Right kidney (tissue), 9 donors: ENCODE data around the gene TBL3.
"Not testable (repeated sequence)": the region's sequence is repeated elsewhere in the genome, so short reads cannot be mapped to it uniquely, and the experiment has no call there.

Experiments used
- DNase-seq: peaks from one replicate; pipeline ENCODE4 v3.0.0-alpha.2; 2016
- long read RNA-seq, 8 donors: transcript quantifications; one replicate each; lab custom pipeline, GENCODE V29; 2026

The TBL3 gene
- long read RNA-seq, donor 1, full-length matches to known transcripts = 2 of 2 reads
- long read RNA-seq, donor 1, partial matches to known transcripts = 0 of 2 reads
- long read RNA-seq, donor 1, other reads (novel, unspliced or antisense) = 0 of 2 reads
- long read RNA-seq, donor 2, full-length matches to known transcripts = 6 of 6 reads
- long read RNA-seq, donor 2, partial matches to known transcripts = 0 of 6 reads
- long read RNA-seq, donor 2, other reads (novel, unspliced or antisense) = 0 of 6 reads
- long read RNA-seq, donor 3, full-length matches to known transcripts = 4 of 4 reads
- long read RNA-seq, donor 3, partial matches to known transcripts = 0 of 4 reads
- long read RNA-seq, donor 3, other reads (novel, unspliced or antisense) = 0 of 4 reads
- long read RNA-seq, donor 4, full-length matches to known transcripts = 1 of 1 reads
- long read RNA-seq, donor 4, partial matches to known transcripts = 0 of 1 reads
- long read RNA-seq, donor 4, other reads (novel, unspliced or antisense) = 0 of 1 reads
- long read RNA-seq, donor 5, full-length matches to known transcripts = 5 of 5 reads
- long read RNA-seq, donor 5, partial matches to known transcripts = 0 of 5 reads
- long read RNA-seq, donor 5, other reads (novel, unspliced or antisense) = 0 of 5 reads
- long read RNA-seq, donor 6, full-length matches to known transcripts = 3 of 3 reads
- long read RNA-seq, donor 6, partial matches to known transcripts = 0 of 3 reads
- long read RNA-seq, donor 6, other reads (novel, unspliced or antisense) = 0 of 3 reads
- long read RNA-seq, donor 7 = 0 reads
- long read RNA-seq, donor 8, full-length matches to known transcripts = 3 of 3 reads
- long read RNA-seq, donor 8, partial matches to known transcripts = 0 of 3 reads
- long read RNA-seq, donor 8, other reads (novel, unspliced or antisense) = 0 of 3 reads

DNA sequence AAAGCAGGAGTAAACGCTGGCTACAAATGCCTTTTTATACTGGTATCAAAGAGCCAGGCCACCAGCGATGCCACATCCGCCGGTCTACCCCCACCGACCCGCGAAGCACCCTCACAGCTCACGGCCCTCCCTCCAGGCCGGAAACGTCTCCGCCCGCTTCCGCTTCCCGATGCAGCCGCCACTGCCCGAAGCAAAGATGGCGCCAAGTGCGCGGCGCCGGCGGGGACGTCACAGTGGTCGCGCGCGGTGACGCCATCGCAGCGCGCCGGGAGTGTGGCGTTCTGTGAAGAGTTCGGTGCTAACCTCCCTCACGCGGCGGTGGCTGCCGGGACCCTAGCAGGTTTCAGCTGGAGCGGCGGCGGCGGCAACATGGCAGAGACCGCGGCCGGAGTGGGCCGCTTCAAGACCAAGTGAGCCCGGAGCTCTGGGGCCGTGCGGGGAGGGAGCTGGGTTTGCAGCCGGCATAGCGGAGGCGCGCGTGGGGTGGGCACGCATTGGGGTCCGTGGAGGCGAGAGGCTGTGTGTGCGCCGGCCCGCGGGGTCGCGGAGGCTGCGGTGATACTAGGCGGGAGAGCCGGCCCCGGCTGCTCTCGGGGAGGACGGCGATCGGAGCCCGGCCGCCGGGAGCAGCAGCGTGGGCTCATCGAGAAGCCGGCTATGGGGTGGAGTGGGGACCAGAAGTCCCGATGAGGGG, at the start of gene TBL3:
Gene TBL3 (plus strand): TSS at position 258 of the 694 bp plus-strand sequence. CDS start 112 bp downstream, at position 370.
- DNase-seq = peak; percentile 95

DNA sequence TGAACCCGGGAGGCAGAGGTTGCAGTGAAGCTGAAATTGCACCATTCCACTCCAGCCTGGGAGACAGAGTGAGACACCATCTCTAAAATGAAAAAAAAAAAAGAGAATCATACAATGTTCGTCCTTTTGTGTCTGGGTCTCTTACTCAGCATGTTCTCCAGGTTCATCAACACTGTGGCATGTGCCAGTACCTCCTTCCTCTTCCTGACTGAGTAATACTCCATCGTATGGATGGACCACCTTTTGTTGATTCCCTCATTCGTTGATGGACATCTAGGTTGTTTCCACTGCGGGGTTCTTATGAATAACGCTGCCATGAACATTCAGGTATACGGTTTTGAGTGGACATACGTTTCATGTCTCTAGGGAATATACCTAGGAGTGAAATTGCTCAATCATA, 49.5 kb upstream of the TBL3 start:
- DNase-seq = no peak

DNA sequence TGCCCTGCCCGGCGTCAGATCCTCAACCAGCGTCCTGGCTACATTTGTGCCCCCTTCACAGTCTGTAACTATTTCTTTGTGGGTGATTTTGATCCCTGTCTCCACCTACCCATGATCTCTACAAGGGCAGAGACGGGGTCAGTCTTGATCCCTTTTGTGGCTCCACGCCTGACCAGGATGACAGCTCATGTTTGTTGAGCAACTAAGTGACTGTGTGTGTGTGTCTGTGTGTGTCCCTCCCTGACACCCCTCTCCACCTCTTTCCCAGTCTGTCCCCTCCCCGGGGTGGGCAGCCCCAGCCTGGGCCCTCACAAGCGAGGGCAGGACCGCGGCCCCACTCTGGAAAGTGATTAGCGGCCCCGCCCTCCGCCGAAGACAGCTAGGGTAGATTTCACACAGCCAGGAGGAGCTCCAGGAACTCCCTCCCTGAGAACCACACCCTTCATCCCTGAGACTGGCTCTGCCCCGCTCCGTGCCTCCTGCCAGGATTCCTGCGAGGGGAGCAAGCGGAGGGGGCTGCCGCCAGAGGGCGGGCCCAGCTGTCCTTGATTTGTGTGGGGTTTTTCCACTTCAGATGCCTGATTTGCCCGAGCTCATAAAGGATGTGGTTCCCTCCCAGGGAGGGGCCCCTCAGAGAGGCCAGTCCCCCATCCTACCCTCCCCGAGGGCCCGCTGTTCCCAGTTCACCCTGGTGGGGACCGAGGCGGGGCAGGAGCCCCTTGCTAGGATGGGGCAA, 48.4 kb upstream of the TBL3 start:
- DNase-seq = peak; percentile 47

DNA sequence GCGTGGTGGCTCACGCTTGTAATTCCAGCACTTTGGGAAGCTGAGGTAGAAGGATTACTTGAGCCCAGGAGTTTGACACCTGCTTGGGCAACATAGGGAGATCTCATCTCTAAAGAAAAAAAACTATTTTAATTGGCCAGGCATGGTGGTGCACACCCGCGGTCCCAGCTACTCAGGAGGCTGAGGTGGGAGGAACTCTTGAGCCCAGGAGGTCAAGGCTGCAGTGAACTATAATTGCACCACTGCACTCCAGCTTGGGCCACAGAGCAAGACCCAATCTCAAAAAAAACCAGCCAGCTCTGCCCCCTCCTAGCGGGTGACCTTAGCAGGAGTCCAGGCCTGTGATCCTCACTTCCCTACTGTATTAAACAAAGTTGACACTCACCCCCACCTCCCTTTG, 47.8 kb upstream of the TBL3 start:
- DNase-seq = no peak

DNA sequence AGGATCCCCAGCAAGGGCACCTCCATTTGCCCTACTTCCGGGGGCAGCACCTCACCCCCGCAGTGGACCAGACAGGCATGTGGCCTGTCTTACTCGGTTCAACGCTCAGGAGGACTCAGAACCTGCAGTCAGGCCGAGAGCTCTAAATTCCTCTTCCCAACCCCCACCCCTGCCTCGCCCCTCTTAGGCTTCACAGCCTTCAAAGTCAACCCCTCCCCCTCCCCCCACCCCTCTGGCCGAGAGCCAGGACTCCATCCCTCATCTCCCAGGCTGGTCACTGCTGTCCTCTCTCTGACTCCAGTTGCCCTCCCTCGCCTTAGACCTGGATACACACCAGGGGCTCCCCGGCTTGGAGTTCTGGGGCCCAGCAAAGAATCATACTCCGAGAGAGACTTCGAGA, 45.6 kb upstream of the TBL3 start:
- DNase-seq = no peak

DNA sequence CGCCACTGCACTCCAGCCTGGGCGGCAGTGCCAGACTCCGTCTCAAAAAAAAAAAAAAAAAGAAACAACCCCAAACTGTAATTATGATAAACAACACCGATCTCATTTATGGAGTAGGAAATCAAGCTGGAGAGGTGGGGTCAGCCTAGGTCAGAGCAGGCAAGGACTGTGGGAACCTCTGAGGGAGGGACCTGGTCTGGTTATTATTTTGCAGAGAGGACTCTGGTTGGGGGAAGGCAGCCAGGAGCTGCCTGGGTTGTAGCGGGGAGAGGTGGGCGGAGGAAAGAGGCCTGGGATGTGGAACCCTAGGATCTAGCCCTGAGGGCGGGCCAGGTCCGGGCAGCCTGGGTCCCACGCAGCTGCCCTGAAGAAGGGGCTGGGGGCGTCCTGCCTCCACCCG, 42.7 kb upstream of the TBL3 start:
- no peak for DNase-seq

DNA sequence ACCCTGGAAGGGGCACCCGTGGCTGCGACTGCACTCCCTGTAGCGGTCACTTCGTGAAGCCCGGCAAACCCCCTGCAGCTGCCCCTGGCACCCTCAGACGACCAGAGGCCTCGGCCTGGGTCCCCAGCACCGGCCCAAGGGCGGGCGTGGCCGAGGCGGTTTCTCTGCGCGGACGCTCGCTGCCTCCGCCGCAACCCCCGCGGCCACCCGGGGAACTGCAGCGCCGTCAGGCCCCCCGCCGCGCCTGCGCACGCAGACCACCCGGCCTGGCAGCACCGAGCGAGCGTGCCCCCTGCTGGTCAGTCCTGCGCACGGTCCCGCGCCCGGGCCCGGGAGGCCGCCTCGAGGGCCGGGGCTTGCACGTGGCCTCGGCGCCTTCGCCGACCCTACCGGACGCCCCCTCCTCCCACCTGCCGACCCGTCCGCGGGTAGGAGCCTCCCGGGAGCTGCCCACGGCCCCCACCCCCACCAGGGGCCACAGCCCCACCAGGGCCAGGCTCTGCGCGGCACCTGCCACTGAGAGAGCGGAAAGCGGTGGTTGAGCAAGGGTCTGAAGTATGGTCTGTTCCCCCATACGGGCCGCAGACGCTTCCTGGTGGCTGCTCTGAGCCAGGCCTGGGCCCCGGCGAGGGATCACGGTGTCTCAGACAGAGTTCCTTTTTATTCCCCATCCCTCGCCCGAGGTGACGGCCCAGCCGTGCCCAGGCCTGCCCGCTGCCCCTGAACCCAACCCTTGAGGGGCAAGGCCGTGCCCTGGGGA, 42.1 kb upstream of the TBL3 start:
- DNase-seq = peak; percentile 90

DNA sequence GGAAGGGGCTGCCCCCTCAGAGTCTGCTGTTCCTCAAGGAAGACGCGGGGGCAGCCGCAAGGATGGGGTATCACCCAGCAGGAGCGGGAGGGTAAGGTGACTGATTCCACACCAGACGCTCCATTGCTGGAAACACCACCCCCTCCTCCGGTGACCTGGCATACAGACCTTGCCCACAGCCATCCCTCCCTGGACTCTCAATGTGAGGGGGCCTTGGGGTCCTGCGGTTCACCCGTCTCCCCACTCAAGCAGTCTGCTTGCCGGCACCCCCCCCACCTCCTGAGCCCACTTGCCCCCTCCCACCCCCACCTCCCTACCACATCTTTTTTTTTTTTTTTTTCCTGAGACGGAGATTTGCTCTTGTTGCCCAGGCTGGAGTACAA, 41.5 kb upstream of the TBL3 start:
- DNase-seq = no peak

DNA sequence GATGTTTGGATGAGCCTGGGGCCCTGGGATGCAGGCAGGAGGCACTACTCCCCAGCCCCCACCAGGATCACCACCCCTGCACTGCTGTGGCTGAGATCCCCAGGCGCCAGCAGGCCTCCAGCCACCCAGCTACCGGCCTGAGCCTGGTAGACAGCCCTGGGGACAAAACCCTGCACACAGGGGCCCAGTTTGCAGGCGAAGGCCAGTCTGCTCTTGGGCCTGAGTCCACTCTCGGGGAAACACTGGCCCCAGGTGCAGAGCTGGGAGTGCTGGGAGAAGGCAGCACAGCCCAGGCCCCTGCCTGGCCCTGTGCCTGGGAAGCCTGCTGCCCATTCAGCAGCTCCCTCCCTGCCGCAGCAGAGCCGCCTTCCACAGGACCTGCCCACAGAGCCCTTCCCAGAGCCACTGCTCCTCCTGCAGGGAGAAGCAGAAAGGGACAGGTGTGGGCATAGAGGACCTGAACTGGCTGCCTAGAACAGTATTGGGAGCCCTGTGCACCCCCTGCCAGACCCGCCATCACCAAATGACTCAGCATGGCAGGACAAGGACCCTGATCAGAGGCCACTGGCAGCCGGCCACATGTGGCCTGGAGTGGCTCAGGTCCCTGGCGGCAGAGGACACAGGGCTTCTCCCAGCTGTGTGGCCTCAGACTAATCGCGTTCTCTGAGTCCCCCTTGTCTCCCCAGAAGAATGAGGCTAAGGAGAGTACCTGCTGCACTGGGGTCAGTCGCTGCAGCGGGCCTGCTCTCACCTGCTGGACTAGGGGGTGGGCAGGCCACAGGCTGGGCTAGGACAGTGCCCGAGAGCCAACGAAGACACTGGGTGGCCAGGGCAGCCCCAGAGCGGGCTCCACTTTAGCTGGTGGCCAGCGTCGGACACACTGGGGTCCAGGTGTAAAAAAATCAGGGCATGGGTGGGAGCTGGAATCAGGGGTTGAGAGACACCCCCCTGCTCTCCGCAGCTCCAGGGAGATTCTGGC, 39.5 kb upstream of the TBL3 start:
- DNase-seq = no peak

DNA sequence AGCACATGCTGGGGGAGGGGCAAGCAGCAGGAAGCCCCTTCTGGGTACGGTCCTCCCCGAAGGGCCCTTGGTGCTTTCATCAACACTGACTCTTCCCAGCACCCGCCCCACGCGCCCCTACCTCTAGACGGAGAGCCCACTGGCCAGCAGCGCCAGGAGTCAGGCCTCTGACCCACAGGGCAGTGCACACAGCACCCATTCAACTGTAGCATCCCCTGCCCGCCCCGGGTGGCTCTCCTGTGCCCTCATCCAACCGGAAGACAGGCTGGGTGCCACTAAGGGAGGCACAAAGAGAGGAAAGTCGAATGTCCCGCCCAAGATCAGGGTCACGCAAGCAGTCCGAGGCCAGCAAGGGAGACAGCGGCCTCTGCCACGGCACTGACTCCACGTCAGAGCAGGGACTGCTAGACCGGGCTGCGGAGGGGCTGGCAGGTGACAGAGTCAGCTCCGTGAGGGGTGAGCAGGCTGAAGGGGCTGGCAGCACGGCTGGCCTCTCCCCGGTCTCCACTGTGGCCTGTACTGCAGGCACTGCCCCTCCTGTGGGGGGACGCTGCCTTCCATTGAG, 38.7 kb upstream of the TBL3 start:
- DNase-seq = peak; percentile 19

DNA sequence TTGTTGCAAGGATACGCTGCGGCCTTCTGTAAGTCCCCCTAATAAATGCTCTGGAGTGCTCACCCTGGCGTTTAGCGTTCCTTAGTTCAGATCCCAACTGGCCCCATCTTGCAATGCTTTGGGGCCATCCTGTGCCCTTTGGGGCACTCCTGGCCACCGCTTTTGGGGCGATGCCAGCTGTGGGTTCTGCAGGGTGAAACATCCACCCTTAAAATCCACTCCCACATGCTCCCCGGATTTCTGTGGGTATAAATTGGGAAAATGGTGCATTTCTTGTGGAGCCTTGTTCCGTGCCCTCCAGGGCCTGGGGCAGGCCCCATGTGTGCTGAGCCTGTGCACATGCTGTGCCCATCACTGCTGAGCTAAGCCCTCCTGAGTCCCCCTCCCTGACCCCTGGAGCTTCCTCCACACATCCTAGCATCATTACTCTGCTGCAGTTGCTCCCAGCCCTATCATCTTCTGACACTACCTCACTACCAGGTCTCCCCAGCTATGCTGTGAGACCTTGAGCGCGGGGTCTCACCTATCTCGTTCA, 34.8 kb upstream of the TBL3 start:
- no peak for DNase-seq

DNA sequence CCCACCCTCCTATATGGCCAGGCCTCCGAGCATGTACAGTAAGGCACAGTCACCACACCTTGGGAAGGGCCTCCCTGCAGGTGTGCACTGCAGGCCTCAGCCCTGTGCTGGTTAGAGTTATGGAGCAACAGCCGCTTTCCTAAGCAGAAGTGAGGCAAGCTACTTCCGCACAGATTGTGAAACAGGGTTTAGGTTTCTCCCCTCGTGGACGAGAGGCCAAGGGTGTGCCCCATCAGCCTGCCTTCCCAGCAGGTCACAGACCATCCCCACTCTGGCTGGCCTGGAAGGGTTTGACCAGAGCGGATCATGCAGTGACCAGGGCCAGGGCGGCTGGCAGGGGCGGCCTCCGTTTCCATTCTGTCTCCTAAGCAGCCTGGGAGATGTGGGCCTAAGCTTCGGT, 33.5 kb upstream of the TBL3 start:
- no peak for DNase-seq

DNA sequence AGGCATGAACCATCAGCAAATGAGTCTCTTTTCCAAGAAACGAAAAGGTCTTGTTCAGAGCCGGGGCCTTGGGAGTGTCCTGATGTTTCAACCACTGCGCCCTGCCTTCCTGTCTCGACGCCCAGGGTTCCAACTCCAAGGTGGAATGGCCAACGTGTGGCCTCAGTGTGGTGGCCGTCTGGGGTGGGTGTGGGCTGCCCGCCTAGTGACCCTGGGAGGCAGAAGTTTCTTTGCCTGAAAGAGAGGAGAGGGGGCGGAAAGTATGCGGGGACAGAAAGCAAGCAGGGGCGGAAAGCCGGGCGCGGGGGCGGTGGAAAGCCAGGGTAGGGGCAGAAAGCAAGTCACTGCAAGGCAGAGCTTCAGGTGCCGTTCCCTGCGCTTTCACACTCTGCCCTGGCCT, 32.9 kb upstream of the TBL3 start:
- no peak for DNase-seq

DNA sequence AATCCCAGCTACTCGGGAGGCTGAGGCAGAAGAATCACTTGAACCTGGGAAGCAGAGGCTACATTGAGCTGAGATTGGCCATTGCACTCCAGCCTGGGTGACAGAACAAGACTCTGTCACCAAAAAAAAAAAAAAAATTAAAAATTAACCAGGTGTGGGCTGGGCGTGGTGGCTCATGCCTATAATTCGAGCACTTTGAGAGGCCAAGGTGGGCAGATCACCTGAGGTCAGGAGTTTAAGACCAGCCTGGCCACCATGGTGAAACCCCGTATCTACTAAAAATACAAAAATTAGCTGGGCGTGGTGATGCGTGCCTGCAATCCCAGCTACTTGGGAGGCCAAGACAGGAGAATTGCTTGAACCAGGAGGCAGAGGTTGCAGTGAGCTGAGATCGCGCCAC, 32.0 kb upstream of the TBL3 start:
- not testable (repeated sequence) for DNase-seq

DNA sequence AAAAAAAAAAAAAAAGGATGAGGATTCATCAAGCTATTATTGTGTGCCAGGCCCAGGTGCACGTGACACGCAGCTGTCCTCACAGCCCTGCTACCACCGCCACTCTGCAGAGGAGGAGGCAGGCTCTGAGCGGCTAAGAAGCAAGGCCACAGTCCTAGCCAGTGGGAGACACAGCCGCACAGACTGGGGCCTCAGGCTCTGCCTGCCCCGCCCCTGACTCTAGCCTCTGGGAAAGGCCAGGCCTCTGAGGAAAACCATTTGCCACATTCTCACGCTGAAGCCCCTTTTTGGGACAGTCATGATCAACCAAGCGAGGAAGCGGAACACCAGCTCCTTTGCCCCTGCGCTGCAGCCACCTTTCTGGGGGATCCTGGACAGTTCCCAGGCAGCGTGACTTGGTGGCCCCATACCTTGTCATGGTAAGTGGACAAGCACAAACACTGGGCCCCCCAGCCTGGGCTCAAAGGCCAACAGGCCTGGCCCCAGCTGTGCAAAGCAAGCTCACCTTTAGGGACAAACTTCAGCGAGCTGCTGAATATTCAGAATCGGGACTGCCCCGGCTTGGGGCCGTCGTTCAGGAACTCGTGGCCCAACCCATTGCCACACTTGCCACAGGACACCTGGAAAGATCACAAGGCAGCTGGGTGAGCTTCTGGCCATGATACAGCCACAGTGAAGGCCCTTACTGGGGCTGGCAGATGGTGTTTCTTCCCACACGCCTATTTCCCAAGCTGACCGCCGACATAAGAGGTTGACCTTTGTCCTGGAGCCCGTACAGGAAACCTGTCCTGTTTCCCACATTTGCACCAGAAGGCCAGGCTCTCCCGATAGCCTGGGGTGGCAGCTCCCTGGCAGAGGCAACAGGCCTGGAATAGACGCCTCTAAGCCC, 31.3 kb upstream of the TBL3 start:
- DNase-seq = no peak

DNA sequence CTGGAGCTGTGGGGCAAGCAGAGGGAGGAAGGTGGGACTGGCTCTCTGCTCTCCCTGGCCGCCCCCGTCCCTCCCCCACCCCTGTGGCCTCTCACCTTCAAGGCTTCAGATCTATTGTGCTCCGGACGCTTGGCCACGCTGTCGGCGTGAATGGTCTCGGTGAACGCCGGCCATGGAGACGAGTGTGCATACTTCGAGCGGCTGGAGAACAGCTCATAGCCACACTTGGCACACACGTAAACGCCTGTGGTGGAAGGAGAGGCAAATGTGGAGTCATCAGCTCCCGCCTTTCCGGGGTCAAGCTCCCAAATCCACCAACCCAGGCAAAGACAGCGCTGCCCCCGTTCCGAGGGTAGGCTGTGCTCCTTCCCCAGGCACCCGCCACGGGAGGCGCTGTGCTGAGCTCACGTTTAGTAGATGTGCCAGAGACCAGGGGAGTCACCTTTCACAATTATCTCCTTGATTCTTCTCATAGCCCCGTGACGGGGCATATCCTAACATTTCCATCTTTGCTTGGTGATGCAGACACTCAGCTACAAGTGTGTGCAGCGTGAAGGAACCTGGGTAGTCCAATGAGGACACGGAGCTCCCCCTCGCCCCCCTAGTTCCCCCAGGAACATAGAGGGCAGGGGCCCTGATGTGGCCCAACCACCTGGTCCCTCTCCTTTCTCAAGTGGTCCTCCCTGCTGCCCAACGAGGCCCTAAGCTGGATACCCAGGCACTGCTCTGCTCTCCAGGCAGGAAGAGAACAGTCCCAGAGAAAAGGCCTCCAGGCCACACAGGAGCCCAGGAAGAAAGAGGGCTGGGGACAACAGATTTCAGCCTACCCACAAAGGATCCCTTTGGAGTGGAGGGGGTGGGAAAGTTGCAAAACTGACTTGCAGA, 30.4 kb upstream of the TBL3 start:
- no peak for DNase-seq
